HT1080 (cell line): ENCODE results near the gene PDGFB. TPM values are rescaled to one million over a fixed set of nuclear protein-coding genes. Genes with fewer than 3 reads are reported as not detected.

ENCODE experiments used
- DNase-seq: peaks from one replicate; pipeline ENCODE4 v3.0.0-alpha.2; 2015; ENCODE audit warnings: low read depth
- polyA plus RNA-seq, 2 experiments: library from polyadenylated mRNA; depleted of rRNA; stranded (reverse); fragments of >200 nt; gene quantifications; 2 replicates each; pipeline ENCODE4 v1.2.3, GENCODE V29; 2015
- total RNA-seq: library from RNA; depleted of rRNA; stranded (reverse); fragments of >200 nt; shearing (Covaris generic); gene quantifications from 2 replicates; pipeline ENCODE4 v1.2.3, GENCODE V29; 2014; rRNA removed

The PDGFB gene
- 0.06 TPM in 1 of 2 replicates, not detected in the other for total RNA-seq
- polyA plus RNA-seq (2015; cell fraction: cytosol; rRNA removed), result 0.34 and 0.44 TPM in 2 replicates
- polyA plus RNA-seq (2015; cell fraction: nucleus; rRNA removed), result 0.32 and 0.33 TPM in 2 replicates

DNA sequence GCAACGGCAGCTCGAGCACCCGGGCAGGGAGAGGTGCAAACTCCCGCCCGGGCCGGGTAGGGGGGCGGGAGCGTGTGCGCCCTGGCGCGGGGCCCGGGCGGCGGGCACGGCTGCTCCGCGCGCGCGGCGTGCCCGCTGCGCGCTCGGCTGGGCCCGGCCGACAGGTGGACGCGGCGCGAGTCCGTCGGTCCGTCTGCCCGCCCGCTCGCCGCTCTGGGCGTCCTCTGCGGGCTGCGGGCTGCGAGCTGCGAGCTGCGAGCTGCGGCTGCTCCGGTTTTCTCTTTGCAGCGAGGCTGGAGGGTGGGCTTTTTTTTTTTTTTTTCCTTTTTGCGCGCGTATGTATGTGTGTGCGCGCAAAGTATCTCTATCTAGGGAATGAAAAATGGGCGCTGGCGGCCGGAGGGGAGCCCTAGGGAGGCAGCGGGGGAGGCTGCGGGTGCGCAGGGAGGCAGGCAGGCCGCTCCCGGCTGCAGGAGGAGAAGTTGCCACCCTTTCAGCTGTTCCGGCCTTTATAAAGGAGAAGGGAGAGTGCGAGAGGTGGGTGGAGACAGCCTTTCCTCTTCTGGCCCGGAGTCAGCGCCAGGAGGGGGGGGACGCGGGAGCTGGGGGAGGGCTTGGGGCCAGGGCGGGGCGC lies at the start of gene PDGFB:
PDGFB (minus strand) TSS at position 487 of the 634 bp plus-strand sequence. CDS start 1,019 bp downstream, outside the sequence.
- DNase-seq, result no peak

DNA sequence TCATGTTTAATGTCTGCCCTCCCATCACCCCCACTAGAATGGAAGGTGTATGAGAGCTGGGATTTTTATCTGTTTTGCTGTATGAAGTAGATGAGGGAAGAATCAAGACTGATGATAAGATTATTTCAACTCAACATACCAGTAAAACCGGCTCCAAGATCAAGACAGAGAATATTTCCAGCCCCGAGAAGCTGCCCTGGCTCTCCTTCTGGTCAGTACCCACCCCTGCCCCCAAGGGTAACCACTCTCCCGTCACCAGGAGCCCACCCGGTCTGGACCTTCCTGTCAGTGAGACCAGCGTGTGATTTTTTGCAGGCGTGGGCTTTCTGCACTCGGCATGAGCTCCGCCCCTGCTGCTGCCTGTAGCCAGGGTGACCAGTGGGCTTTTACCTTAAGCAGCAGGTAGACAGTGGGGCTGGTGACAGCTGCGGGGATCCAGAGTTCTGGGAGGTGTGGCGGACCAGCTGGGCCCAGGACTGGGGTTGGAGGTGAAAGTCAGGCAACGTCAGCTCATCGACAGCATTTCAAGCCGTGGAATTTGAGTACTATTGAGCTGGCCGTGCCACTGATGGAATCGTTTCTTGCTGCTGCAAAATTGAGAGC lies 49.1 kb upstream of the PDGFB start:
- no peak for DNase-seq

DNA sequence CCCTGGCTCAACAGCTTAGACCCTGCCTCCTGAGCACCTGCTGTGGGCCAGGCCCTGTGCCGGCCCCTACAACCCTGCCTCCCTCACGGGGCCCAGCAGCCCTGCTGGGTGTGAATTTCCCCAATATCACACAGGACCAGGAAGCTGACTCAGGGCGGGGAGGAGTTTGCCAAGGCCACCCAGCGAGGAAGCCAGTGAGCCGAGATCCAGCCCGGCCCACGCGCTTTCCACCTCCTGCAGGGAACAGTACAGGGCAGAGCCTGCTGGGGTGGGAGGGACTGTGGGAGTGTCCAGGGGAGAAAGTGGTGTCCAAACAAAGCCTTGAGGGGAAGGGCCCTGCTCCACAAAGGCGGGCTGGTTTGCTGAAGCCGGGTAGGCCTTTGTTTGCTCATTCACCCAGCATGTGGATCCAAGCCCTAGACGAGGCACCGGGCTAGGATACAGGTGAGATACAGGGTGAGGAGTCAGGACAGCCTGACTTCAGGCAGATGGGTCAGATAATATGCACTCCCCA lies 47.8 kb upstream of the PDGFB start:
- DNase-seq, result peak; percentile 90

DNA sequence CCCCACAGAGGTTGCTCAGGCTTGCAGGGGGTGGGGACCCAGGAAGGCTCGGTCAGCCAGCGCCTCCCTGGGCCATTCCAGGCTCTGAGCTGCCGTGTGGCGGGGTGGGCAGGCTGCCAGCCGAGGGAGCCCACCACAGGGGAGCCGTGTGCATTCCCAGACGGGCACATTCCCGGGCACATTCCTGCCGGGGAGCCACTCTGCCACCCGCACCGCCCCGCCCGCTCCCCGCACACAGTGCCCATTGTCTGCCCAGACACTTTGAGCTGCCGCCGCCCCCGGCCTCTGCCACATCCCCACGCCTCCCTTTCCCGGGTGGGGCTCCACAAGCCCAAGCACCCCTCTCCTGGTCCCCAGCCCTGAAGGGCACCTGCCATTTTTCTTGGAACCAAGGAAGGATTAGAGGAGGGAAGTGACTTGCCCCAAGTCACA lies 47.3 kb upstream of the PDGFB start:
- DNase-seq, result no peak

DNA sequence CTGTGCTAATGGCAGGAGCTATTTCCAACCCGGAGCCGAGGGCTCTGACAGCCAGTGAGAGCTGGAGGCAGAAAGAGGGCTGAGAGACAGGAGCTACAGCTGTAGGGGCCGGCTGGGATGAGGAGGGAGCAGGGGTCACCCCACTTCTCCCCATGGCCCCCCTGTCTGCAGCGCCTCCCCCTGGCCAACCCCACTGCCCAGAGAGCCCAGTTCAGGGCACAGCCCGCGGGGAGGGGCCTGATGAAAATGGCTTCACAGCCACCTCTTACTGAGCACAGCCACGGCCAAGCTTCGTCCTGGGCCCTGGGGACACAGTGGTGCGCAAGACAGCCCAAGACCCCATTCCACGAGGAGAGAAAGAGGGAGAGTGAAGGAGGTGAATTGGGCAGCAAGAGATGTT lies 46.7 kb upstream of the PDGFB start:
- no peak for DNase-seq

DNA sequence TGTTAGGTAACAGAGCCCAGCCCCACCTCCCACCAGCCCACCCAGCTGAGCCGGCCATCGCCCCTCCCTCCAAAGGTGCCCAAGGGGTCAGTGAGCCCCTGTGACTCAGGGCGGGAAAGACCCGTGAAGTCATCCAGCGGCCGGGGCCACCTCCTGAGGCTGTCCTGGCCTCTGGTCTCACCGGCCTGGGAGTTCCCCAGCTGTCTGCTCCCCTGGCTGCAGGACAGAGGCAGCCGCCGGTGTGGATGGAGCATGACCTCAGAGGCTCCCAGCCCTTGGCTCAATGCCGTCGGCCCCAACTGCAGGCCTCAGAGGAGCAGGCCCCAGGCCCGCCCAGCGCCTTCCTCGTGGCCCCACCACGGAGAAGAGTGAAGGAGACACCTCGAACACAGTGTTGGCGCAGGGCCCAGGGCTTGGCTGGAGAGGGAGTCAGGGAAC lies 46.0 kb upstream of the PDGFB start:
- DNase-seq, result no peak

DNA sequence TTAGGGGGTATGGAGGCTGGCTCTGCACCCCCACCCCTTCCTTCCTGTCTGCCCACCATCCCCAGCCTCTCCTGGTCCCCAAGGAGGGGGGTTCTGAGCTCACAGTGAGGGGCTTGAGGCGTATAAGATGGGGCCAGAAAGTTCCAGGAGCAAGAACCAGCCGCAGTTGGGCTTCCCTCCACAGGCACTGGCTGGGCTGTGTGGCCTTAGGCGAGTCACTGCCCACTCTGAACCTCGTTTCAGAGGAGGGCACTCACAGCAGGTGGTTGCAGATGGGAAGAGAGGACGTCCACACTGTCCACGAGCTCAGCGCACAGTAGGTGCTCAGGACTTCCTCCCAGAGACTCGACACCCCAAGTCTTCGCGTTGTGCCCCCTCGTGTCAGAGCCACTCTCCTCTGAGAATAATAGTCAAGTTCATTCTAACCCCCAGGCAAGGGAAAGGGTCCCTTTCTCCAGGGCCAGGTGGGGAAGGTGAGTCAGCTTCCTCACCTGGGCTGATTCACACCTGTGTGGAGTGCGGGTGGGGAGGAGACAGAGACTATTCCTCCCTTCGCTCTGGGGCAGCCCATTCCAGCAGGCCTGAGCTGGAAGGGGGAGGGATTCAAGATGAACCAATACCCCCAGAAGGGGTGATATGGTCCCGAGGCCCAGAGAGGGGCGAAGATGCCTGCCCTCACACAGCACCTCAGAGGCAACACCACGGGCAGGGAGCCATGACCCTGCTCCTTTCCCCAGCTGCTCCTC lies 45.4 kb upstream of the PDGFB start:
- no peak for DNase-seq

DNA sequence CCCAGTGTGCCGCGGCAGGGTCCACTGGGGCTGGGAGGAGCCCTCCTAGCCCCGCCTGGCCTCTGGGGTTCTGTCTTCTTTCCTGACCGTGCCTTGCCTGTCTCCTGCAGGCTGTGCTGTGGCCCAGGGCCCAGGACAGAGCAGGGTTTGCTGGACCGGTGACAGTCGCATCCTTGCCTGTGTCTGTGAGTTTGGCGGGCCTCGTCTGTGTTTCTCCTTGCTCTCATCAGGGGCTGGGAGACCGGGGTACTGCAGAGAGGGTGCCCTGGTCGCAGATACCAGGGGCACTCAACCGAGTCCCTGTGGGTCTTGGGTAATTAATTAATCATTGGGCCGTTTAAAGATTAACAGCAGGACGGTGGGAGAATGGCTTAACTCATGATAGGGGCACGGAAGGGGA lies 44.8 kb upstream of the PDGFB start:
- no peak for DNase-seq

DNA sequence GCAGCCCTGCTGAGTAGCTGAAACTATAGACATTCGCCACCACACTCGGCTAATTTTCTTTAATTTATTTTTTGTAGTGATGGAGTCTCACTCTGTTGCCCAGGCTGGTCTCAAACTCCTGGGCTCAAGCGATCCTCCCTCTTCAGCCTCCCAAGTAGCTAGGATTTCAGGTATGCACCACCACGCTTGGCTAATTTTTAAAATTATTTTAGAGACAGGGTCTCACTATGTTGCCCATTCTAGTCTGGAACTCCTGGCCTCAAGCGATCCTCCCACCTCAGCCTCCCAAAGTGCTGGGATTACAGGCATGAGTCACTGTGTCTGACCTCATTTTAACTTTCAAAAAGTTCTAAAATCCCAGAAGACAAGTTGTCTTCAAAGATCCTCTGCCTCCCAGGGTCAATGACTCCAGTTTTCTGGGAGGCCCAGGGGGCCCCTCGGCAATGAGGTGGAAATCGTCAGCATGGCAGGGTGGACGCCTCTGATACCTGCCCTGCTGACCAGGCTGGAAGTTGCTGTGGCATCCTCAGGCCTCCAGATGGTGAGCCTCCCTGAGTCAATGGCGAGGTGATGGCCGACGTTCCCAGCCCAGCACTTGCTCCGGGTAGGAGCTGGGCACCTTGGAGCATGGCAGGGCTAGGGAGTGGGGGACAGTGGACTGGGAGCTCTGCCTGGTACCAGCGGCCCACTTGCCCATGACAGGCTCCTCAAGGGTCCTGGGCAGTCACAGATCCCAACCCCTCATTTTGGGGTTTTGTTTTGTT lies 43.5 kb upstream of the PDGFB start:
- DNase-seq, result no peak

DNA sequence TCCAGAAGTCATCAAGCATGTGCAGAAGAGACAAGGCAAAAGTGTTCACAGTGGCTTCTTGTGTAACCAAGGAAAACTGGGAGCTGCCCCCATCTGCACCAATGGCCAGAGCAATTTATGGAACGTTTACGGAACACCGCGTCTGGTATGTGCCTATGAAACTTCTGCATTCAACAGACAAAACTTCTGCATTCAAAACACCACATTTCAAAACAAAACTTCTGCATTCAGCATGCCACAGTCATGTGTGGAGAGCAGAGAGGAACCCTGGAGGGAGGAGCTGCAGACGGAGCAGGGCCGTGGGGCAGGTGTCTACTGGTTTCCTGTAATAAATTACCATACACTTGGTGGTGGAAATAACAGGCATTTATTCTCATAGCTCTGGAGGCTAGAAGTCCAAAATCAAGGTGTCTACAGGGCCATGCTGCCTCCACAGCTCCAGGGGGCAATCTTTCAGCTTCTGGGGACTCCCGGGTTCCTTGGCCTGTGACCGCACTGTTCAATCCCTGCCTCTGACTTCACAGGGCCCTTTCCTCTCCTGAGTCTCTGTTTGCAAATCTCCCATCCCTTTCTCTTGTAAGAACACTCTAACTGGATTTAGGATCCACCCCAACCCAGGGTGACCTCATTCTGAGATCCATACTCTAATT lies 42.4 kb upstream of the PDGFB start:
- no peak for DNase-seq

DNA sequence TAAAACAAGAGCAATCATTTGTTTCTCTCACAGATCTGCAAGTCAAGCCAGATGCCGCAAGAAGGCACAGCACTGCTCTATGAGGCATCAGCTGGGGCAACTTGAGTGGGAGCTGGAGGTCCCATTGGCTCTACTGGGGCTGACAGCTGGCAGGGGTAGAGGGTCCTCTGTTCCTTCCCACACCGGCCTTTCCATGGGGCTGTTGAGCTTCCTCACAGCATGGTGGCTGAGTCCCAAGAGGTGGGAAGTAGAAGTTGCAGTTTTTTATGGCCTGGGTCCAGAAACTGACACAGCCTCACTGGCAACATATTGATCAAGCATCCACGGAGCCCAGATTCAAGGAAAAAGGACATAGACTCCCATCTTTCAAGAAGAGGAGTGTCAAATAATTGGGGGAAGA lies 40.2 kb upstream of the PDGFB start:
- no peak for DNase-seq

DNA sequence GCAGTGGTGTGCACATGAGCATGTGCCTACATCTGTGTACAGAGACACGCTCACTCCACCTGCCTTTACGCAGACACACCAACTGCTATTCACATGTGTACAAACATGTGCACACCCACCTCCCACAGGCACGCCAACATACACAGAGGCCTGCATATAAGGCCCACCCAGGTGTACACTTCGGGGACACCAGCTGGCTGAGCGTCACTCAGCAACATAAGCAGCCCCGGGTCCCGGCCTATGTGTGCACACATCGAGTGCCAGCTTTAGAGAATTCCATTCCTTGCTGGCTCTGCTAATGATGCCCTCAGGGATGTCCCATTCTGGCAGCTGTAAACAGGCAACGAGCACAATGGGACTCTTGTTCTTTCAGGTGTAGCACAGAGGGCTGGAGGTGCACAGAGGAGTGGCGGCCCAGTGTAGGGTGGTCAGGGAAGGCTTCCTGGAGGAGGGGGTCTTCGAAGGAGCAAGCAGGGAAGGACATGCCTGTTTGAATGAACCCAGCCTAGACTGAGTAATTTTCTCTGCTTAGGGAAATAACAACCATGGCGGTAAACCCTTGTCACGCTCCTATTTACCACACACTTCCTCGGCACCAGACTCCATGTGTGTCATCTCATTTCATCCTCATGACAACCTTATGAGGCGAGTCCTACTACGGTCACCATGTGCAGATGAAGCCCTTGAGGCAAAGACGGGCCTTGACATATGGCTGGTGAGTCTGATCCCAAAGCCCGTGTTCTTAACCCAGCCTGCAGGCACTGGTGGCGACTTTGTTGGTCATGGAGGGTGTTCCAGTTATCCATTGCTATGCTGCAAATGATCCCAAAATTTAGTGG lies 39.6 kb upstream of the PDGFB start:
- DNase-seq, result no peak

DNA sequence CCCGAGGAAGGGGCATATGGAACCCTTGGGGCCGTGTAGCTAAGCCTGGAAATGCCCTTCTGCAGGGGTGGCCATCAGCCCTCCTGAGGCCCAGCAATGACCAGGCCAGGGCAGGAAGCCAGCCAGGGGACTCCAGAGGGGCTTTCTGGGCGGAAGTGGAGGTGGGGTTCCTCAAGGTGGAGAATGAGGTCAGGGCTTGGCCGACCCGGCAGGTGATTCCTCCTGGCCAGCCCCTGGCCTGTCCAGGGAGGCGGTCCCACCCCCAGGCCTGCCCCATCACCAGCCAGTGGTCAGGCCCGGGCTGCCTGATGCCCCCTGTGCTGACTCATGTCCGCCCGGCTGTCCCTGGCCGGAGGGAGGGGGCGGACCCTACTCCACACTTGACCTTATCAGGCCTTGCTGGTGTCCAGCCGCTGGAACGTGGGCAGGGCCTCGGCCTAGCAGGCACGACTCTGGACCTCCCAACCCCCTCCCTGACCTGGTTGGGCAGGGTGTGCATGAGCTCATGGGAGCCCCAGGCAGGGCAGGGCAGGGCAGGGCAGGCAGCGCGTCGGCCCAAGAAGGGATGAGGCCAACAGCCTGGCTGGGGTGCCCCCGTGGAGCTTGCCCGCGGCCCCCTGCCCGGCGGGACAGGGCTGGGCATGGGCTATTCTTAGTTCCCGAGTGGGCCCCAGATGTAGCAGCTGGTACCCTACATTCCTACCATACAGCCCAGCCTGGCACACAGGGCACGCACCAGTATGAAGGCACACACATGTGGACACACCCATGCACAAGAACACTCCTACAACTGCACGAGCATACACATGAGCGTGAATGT lies 38.8 kb upstream of the PDGFB start:
- DNase-seq, result no peak

DNA sequence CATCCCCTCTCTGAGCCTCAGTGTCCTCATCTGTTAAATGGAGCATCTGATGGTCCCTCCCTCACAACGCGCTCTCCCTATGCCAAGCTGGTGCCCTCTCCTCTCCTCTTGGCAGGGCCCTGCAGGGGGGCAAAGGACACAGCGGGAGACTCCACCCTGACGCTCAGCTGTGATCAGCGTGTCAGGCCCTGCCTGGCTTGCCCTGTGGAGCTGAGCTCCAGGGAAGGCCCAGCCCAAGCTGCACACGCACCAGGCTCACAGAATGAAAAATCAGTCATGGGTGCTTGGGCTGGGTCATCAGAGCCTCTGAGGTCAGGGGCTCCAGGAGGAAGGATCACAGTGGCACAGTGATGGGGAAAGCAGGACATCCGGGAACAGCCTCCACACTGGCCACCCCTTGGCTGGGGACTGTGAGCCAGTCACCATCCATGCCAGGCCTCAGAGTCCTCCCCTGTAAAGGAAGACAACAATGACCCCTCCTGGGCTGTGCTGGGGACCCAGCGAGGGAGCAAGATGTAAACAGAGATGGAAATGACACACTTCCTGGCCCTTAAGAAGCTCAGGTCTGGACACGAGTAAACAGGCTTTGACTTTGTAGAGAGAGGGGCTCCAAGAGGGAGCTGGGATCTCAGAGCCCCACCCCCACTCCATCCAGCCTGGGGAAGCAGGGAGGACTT lies 38.0 kb upstream of the PDGFB start:
- DNase-seq, result peak; percentile 27

DNA sequence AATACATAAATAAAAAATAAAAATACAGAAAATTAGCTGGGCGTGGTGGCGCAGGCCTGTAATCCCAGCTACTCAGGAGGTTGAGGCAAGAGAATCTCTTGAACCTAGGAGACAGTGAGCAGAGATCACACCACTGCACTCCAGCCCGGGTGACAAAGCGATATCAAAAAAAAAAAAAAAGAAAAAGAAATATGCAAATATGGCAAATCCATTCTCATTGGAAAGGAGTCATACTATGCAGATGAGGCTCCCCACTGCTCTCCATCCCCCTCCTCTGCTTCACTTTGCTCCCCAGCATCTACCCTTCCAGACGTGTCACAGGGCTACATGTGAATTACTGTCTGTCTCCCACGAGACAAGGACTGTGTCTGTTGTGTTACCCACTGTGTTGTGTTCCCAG lies 36.3 kb upstream of the PDGFB start:
- DNase-seq, result no peak

DNA sequence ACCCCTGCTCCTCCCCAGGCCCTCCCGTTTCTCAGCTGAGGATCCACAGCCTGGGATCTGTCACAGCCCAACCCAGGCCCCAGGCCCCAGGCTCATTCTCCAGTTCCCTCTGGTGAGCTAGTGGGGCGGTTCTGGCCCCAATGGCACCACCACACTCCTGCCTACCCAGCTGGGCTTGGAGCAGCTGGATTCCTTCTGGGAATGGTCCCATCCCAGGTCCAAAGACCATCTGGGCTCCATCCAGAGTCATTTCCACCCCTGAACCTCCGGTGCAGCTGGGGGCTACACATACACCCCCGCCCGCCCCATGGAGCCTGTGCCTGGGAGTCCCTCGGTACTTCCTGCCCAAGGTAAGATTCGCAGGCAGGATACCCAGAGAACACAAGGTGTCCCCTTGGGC lies 35.5 kb upstream of the PDGFB start:
- no peak for DNase-seq

DNA sequence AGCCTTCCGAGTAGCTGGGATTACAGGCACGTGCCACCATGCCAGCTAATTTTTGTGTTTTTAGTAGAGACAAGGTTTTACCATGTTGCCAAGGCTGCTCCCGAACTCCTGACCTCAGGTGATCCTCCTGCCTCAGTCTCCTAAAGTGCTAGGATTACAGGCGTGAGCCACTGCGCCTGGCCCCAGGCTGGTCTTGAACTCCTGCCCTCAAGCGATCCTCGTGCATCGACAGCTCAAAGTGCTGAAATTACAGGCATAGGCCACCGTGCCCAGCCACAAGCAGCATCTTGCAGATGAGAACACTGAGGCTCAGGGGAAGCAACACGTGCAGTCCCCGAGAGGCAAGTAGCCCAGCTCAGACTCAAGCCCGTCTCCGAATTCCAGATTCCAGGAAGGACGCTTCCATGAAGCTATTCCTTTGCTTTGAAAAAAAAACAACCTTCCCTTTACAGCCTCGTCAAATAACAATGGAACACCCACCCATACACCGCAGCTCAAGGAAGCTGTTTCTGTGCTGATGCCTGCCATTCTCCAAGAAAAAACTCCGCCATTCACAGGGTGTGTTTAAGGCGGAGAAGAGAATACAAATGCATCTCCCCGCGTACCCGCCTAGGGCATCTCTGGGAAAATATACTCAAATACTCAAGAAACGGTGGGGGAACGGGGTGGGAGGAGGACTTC lies 34.5 kb upstream of the PDGFB start:
- DNase-seq, result no peak

DNA sequence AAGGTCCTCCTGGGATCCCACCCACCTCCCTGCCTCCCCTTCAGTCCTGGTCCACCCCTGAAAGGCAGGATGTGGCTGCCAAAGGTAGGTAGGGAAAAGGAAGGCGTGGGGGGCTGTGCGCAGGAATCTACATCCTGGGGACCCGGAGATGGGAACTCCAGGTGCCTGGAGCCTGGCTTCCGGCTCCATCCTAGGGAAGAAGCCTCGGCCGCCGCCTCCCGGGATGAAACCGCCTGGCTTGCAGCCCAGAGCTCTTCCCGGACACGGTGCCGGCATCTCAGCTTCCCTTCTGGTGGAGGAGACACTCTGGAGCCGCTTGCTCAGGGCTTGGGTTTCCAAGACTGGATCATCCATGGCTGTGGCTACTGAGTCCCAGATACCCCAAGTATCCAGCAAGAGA lies 33.3 kb upstream of the PDGFB start:
- DNase-seq, result peak; percentile 14
